ENCODE results near the gene CORO6. TPM values are rescaled to one million over a fixed set of nuclear protein-coding genes. Genes with fewer than 3 reads are reported as not detected.
A peak's percentile ranks its signal among the peaks of the same experiment; 100 is the strongest.

The CORO6 gene
- total RNA-seq, 4 donors from 2014 or later: 12.2 to 37.4 (median 13.9) TPM

DNA sequence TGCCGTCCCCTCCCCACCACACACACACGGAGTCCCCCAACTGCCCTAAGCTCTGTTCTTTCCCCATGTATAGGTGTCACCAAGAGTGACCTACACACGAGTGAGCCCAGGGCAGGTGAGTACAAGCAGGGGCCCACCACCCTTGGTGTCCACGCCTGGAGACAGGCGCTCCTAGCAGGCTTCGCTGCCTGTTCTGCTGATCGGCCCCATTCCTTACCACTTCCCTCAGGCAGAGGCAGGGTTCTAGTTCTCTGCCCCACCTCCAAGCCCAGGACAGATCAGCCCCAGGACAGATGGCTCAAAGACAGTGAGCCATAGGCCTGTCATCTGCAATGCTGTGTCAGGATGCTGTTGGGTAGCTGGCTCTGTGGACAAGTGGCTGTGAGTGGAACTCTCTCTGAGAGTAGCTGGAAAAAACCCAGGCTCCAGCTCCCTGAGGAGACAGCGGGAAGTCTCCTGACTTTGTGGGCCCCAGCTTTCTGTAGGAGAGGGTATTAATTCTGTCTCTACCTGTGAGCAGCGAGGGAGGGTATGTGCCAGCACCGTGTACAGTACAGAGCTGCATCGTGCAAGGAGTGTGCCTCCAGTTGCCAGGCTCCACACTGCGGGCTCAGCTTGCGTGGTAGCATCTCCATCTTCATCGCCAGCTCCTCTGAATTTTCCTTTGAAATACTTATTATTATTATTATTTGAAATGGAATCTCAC is 53.3 kb downstream of the CORO6 start:
- 69 to 92% methylated on average over 6 to 14 of the region's 14 CpGs for WGBS, 2 donors (ENCODE audit: low coverage in 1 of 2)

GRCh38 chr17:29568331-29569244 is 54.1 kb downstream of the CORO6 start, which contains the start of gene TP53I13:
Gene TP53I13, plus strand, starts transcription at chr17:29568701. Its CDS starts 58 bp downstream, at chr17:29568759.
- 1% methylated on average over 69 of the region's 85 CpGs; no CpG with 5 or more reads in 1 of the 2 donors for WGBS, 2 donors (ENCODE audit: low coverage in 1 of 2)
- Histone ChIP-seq H3K9me3 (no peaks in the 10 kb centered on the region), H3K27me3 (no peaks in the 10 kb centered on the region), H3K36me3 (no peaks in the 10 kb centered on the region), H3K27ac (peak within 1 kb of the TSS; percentile 94 to 97 (median 95)), H3K4me3 (peak within 1 kb of the TSS; percentile 58 to 74 (median 61)), H3K4me1 (peaks cover 15 to 55% (median 38%) of the 10 kb centered on the region in 4 donors)
- intact Hi-C loops (cut with DNase I; ENCODE audit: low total_unique reads): no loop called here
- in situ Hi-C loops (cut with MboI; ENCODE audit: low pct_ligation_motif_present in 1 of 4, low pct_unique_long_range_greater_than_20kb in 1 of 4, low sequenced_read_pairs in 3 of 4): no loop called here
- DNase-seq: peak; percentile 94
- TF ChIP-seq POLR2AphosphoS5 (IDR thresholded peaks at IDR 0.05) (peak; percentile 78 to 92 (median 89)), POLR2A (IDR thresholded peaks at IDR 0.05) (peak; percentile 80), EP300 (IDR thresholded peaks at IDR 0.05; ENCODE audit: low read depth) (no peak)
- TF ChIP-seq, protein P1, sequence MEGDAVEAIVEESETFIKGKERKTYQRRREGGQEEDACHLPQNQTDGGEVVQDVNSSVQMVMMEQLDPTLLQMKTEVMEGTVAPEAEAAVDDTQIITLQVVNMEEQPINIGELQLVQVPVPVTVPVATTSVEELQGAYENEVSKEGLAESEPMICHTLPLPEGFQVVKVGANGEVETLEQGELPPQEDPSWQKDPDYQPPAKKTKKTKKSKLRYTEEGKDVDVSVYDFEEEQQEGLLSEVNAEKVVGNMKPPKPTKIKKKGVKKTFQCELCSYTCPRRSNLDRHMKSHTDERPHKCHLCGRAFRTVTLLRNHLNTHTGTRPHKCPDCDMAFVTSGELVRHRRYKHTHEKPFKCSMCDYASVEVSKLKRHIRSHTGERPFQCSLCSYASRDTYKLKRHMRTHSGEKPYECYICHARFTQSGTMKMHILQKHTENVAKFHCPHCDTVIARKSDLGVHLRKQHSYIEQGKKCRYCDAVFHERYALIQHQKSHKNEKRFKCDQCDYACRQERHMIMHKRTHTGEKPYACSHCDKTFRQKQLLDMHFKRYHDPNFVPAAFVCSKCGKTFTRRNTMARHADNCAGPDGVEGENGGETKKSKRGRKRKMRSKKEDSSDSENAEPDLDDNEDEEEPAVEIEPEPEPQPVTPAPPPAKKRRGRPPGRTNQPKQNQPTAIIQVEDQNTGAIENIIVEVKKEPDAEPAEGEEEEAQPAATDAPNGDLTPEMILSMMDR (IDR thresholded peaks at IDR 0.05): no peak

More for the DNA sequence above, 53.3 kb downstream of the CORO6 start:
- no peaks in the 10 kb centered on the region for H3K9me3 ChIP-seq
- peak overlapping the region; percentile 94 to 97 (median 95) for H3K27ac ChIP-seq
- no peaks in the 10 kb centered on the region for H3K36me3 ChIP-seq
- TF ChIP-seq POLR2A (IDR thresholded peaks at IDR 0.05): no peak
- TF ChIP-seq, protein P1 (IDR thresholded peaks at IDR 0.05): no peak
- no peak for TF ChIP-seq EP300 (IDR thresholded peaks at IDR 0.05; ENCODE audit: low read depth)
- no peak for TF ChIP-seq POLR2AphosphoS5 (IDR thresholded peaks at IDR 0.05)
- peaks cover 18 to 61% (median 42%) of the 10 kb centered on the region in 4 donors for H3K4me1 ChIP-seq
- in situ Hi-C loops (cut with MboI; ENCODE audit: low pct_ligation_motif_present in 1 of 4, low pct_unique_long_range_greater_than_20kb in 1 of 4, low sequenced_read_pairs in 3 of 4) (no loop called here), intact Hi-C loops (cut with DNase I; ENCODE audit: low total_unique reads) (no loop called here)
- H3K4me3 ChIP-seq: peak overlapping the region; percentile 58 to 72 (median 61)
- no peaks in the 10 kb centered on the region for H3K27me3 ChIP-seq
- DNase-seq: no peak

DNA sequence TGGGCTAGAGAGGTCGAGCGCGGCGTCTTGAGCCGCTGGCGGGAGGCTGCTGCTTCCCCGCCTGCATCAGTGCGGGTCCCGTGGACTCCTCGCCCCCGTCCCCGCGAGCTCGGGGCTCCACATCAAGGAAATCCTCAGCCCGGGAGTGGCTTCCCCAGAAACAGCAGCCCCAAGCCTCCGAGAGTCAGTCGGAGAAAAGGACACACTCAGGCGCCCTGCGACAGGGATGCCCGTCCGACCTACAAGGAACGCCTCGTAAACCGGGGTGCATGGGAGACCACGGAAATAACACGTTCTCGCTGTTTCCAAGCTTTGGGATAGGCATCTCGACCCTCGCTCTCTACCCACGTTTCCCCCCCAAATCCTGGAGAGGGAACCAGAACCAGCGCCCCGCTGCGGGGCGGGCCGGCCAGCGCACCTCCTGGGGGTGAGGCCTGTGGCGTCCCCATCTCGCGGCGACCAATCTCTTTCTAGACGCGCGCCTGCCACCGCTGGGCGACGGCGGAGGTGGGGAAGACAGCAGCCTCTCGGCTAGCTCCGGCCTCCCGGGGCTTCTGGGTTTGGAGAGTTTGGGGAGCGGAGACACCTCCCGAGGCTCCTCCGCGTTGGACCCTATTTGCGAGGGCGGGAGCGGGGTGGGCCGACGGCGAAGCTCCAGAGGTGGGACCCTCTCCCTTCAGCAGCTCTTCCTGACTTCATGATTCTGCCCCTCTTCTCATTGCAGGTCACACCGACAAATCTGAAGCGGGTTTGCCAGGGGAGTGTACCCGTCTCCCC is 55.0 kb downstream of the CORO6 start:
- DNase-seq: peak; percentile 80
- H3K27me3 ChIP-seq: no peaks in the 10 kb centered on the region
- no peaks in the 10 kb centered on the region for H3K9me3 ChIP-seq
- no peak for TF ChIP-seq POLR2A (IDR thresholded peaks at IDR 0.05)
- TF ChIP-seq, protein P1 (IDR thresholded peaks at IDR 0.05): peak; percentile 47 to 57 (median 53)
- peak in 1 of 3 donors; percentile 4 for TF ChIP-seq POLR2AphosphoS5 (IDR thresholded peaks at IDR 0.05)
- TF ChIP-seq EP300 (IDR thresholded peaks at IDR 0.05; ENCODE audit: low read depth): no peak
- intact Hi-C loops (cut with DNase I; ENCODE audit: low total_unique reads): no loop called here
- H3K4me1 ChIP-seq: peaks cover 15 to 49% (median 35%) of the 10 kb centered on the region in 4 donors
- H3K36me3 ChIP-seq: no peaks in the 10 kb centered on the region
- peak overlapping the region; percentile 58 to 74 (median 61) for H3K4me3 ChIP-seq
- H3K27ac ChIP-seq: peak overlapping the region; percentile 94 to 97 (median 95)
- 0% methylated on average over 48 of the region's 63 CpGs; no CpG with 5 or more reads in 1 of the 2 donors for WGBS, 2 donors (ENCODE audit: low coverage in 1 of 2)
- in situ Hi-C loops (cut with MboI; ENCODE audit: low pct_ligation_motif_present in 1 of 4, low pct_unique_long_range_greater_than_20kb in 1 of 4, low sequenced_read_pairs in 3 of 4): no loop called here

Data from transverse colon (tissue), 4 donors.